HG02763 (cell line): Measurements from ENCODE around the gene IL1RAPL2.
"Not testable (repeated sequence)": the region's sequence is repeated elsewhere in the genome, so short reads cannot be mapped to it uniquely, and the experiment has no call there.

ENCODE experiments used
- ATAC-seq: cut with Tn5 transposase; IDR thresholded peaks from one replicate; pipeline ENCODE4 v1.9.1; 2021; ENCODE audit warnings: mild to moderate bottlenecking, moderate library complexity; ENCODE audit not compliant: unreplicated experiment

Gene IL1RAPL2

DNA sequence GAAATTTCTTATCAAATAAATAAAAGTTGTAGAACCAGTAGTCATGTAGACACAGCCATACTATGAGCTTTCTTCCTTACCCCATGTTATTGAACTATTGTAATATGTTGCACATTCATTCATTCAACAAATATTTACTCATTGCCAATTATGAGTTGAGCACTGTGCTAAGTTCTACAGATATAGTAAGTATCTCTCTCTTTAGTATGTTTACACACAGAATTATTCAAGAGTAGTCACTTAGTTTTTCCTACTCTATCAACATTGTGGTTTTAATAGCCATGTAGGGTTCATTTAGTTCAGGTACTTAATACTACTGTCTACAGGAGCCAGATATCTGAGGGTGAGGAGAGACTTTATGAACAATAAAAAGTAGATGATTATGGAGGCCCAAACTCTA is 568.3 kb downstream of the IL1RAPL2 start:
- no peak for ATAC-seq

DNA sequence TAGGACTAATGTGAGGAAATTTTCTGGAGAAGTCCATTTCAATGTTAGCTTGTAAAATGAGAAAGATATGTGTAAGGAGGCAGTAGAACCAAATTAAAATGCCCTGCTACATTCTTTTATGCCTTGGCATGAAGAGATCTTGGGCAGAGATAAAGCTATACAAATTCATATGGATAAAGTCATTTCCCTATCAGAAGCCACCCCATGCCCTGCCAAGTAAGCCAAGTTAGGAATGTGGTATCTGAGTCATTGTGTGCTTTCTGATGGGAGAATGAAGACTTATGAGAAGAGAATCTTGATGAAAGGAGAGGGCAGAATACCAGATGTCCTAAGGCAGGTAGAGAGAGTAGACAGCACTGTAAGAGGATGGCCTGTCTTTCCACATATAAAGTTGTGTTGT is 570.8 kb downstream of the IL1RAPL2 start:
- no peak for ATAC-seq

DNA sequence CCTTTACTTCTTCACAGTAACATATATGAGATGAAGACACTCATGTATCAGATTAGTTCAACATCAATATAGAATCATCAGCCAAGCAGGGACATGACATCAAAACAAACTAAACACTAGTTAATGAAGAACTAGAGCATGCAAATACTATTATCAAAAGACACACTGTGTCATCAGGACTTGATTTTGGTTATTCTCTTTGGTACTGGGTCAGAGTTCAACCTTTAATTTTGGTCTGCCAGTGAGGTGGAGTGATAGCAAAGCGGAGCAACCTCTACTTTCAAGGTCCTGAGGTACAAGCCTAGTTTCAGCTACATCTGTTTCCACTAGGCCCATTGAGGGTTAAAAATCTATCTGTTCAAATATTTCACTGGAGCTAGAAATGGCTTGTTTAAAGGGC is 584.0 kb downstream of the IL1RAPL2 start:
- no peak for ATAC-seq

DNA sequence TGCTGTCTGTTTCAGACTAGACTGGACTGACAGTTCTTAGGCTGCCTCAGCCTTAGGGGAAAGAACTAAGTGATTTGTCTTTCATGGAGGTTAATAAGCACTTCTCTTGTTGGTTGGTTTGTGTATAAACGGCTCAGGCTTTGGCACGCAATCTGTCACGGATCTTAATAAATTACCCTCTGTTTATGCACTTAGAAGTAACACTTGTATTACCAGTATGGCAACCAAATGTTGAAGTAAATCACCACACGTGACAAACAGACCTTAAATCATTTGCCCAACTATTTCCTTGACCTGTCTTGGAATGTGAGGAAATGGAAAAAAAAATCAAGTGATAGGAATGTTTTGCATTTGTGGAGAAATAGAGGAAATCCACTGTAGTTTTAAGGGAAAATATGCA is 584.6 kb downstream of the IL1RAPL2 start:
- no peak for ATAC-seq

DNA sequence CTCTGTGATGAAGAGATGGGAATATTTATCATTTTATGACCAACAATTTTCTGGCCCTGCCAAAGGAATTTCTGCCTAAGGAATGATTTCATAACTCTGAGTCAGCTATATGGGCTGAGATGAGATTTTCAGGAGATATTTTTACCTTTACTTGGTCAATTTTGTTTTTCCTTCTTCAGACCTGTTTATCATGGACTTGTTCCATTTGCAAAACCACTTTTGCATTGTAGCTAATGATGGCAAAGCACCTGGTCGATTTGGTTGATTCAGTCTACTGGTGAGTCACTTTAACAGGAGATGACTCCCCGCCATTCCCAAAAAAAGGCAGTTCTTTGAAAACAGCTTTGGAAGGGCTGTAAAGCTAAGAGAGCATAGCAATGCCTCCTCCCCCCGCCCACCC is 601.2 kb downstream of the IL1RAPL2 start:
- ATAC-seq: no peak

DNA sequence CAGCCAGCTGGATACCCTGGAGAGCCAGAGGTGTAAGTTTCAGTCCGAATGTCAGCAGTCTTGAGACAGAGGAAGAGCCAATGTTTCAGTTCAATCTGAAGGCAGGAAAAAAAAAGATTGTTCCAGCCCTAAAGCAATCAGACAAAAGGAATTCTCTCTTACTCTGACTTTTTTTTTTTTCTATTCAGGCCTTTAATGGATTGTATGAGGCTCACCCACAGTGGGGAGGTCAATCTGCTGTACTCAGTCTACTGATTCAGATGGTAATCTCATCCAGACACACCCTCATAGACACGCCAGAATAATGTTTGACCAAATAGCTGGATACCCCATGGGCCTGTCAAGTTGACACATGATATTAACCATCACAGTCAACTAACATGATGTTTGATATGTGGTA is 602.6 kb downstream of the IL1RAPL2 start:
- no peak for ATAC-seq

DNA sequence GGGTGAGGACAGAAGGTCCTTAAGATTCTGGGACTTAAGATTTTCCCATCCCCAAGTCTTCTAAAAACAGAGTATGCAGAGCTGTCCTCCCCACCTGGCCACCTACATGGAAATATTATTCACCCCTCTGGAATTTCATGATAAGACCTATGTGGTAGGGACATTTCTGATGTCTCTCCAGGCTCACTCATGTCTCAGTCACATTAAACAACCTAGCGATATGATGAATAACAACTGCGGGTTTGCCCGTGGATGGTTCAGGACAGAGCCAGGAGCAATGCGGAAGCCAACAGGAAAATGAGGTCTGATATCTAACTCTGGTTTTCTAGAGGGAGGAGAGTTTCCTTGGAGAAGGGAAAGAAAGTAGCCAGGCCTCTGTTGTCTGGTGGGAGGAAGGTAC is 607.1 kb downstream of the IL1RAPL2 start:
- ATAC-seq: no peak

DNA sequence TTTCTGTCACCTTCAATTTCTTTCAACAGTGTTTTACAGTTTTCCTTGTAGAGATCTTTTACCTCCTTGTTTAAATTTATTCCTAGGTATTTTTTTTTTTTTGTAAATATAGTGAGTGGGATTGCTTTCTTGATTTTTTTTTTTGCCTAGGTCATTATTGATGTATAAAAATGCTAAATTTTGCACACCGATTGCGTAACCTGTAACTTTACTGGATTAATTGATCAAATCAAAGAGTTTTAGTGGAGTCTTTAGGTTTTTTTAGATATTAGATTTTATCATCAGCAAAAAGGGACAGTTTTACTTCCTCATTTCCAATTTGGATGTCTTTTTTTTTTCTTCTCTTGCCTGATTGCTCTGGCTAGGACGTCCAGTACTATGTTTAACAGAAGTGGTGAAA is 613.6 kb downstream of the IL1RAPL2 start:
- ATAC-seq: no peak

DNA sequence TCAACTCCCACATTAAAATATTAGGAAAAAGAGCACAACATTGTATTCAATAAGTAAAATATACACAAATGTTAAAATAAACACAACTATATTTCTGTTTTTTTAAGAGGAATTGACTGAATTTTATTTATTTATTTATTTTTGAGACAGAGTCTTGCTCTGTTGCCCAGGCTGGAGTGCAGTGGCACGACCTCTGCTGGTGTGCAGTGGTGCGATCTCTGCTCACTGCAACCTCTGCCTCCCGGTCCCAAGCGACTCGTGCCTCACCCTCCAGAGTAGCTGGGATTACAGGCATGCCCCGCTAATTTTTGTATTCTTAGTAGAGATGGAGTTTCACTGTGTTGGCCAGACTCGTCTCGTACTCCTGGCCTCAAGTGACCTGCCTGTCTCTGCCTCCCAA is 623.1 kb downstream of the IL1RAPL2 start:
- ATAC-seq: no peak

DNA sequence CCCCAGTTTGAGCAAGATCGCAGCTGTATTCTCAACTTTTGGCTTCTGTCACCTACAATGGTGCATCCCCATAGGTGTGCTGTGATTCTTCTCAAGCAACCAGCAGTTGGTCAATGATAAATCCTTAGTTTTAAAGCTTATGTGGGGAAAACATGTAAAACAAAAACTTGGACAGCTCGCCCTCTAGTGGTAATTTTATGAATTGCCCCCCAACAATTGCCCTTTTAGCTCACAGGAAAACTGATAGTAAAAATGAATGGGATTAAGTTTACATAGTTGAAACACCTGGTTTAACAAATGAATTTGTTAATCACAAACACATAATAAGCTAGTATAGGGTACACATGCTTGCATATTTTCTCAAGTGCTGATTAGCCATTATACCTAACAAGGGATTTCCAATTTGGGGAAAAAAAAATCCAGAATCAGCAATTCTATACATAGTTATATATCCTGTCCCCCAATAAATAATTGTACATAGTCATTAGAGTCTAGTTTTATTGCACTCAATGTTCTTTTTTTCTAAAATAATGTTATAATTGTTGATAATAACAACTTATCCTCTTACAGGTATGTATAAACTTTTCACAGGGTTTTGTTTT is 624.4 kb downstream of the IL1RAPL2 start:
- ATAC-seq: no peak

DNA sequence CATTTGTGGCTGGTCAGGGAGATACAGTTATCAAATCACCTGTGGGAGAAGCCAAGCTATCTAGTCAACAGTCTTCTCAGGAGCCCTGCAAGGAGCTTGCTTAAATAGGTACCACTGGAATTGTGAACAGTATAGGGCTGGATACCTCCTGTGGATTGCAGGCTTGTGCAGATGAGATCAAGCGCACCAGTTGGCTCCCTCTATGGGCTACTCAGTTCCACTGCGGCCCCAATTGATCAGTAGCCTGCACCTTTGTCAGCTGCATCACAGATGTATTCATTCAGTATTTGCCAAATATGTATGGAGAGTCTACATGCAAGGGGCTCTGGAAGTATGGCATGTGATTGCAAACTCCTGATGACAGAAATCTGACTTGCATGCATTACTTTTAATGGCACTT is 625.9 kb downstream of the IL1RAPL2 start:
- no peak for ATAC-seq

DNA sequence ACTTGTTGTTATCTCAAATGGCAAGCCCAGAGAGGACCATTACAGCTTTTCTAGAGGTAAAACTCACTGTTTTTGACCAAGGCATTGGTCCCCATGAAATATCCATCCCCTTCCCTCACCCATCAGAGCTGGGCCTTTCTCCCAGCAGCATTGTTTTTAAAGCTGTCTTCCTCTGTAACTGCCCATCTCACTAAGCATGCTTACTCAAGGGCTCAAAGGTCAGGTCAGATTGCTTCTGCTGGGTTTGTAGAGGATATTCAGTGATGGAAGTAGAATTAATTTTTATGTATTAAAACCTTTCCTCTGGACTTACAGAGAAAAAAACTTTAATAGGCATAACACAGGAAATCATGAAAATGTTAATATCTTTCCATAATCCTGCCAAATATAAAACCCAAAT is 643.4 kb downstream of the IL1RAPL2 start:
- no peak for ATAC-seq

DNA sequence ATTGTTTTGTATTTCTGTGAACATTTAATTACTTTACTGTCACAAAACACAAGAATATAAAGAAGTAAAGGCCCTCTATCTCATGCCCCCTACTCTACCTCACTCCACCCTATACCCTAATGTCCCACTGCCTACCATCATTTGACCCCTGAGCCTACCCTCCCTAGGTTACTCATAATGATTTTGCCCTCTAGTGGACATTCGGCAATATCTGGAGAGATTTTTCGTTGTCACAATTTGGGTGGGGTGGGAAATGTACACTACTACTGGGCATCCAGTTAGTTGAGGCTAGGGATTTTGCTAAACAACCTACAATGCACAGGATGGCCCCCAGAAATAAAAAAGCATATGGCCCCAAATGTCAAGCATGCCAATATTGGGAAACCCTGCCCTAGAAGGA is 644.3 kb downstream of the IL1RAPL2 start:
- no peak for ATAC-seq

DNA sequence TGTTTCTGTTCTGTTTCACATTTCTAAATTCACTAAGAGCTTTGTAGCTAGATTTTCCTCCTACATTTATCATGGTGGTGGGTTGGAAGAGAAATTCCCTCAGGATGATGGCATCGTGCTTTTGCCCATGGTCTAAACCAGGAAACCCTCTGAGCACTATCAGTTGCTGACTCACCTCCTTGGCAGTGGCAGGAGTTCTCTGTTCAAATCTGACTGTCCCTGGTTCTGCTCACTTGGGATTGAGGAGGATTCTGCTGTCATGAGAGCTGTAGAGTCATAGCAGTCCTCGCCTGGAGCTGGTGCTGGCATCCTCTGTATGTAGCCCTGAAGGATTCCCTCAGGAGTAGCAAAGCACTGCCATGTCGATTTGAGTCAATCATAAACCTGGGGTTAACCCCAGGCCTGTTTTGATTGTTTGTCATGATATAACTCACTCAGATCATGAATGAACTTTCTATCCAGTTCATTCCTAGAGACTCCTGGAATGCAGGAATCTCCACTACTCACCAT is 645.1 kb downstream of the IL1RAPL2 start:
- ATAC-seq: no peak

DNA sequence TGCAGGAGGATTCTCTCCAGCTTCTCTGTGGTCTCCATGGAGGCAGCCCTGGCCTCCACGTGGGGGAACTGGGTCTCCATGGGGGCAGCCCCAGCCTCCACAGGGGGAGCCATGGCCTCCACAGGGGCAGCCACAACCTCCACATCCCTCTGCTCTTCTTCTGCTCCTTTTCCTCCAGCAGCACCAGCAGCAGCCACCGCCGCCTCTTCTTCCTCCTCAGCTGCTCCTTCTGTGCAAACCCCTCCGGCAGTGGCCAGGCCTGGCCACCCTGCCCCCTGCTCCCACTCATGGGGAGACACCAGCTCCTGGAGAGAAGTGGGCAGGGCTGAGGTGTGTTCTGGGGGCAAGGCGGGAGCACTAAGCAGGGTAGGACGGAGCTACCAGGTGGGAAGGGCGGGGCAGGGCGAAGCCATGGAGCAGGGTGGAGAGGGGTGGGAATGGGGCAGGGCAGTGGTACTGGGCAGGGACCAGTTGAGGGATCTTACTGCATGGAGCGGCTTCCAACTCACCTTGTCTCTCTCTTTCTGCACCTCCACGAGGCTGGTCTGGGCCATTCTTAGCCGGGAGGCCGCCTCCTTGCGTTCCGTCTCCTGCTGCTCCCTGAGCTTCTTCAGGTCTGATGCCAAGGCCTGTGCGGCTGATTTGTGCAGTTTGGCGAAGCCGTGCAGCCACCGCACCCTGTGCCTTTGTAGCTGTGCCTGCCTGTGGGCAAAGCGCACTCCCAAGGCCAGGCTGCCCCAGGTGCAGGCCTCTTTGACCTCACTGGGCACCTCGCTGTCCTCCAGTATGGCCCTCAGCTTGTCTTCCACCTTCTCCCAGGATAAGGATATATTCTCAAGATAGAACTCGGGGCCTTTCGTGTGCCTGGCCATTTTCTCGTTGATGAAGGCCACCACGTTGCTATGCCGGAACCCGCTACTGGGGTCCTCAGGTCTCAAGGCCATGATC is 653.7 kb downstream of the IL1RAPL2 start:
- no peak for ATAC-seq

DNA sequence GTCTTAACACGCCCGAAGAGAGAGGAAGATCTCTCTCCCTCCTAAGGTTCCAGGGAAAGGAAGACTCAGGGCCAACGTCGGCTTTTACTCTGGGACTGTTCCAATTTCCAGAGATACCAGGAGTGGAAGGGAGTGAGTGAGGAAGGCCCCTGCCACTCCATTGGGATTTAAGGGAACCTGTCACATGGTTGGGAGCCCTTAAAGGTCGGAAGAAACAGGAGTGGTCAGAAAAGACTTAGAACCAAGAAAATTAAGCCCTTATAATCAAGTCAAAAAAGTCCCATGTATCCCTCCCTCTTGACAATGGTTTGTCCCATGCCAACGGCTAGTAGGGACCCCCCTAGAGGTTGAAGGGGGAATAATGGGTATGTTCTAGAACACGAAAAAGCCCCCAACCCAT is 654.6 kb downstream of the IL1RAPL2 start, which contains the start of gene TEX13A:
TEX13A (minus strand) TSS at position 59 of the 400 bp plus-strand sequence. CDS start 297 bp downstream, outside the sequence.
- no peak for ATAC-seq

DNA sequence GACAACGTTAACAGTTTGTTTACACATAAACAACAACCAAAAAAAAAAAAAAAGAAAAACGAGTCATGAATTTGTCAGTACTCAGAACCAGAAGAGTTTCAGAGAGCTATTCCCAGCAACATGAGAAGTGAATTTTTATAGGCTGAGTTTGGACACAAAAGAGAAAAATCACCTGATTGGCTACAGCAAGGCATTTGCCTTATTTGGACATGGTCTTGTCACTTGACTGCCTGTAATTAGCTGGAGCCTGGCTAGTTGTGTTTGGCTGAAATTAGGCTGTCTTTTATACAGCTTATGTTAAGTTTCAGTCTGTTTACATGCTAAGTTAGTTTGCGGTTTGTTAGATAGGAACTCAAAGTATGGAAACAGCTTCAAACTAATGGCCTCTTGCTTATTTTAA is 655.4 kb downstream of the IL1RAPL2 start:
- no peak for ATAC-seq

DNA sequence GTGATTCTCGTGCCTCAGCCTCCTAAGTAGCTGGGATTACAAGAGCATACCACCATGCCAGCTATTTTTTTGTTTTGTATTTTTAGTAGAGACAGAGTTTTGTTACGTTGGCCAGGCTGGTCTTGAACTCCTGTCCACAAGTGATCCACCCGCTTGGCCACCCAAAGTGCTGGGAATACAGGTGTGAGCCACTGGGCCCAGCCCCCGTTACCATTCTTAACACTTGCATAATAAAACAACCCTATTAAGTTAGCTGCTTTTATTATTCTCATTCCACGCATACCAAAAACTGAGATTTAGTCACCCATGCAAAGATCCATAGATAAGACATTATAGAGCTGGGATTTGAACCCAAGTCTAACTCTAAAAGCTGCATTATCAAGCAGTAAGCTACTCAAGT is 660.5 kb downstream of the IL1RAPL2 start:
- ATAC-seq: no peak

DNA sequence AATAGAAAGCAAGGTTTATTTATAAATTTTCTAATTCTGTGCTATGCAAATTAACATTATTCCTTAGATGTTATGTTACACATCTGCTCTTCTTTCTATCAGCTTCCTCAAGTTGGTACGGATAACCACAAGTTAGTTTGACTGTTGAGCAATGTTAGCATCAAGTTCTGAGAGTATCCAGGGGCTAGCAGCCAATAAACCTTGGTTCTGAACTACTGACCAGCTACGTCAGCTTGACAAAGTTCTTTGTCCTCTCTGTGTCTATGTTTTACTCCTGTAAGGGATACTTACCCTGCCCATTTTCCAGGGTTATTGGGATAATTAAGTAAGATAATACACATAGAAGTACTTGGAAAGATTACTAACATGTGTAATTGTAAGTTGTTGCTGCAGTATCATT is 662.6 kb downstream of the IL1RAPL2 start:
- no peak for ATAC-seq

DNA sequence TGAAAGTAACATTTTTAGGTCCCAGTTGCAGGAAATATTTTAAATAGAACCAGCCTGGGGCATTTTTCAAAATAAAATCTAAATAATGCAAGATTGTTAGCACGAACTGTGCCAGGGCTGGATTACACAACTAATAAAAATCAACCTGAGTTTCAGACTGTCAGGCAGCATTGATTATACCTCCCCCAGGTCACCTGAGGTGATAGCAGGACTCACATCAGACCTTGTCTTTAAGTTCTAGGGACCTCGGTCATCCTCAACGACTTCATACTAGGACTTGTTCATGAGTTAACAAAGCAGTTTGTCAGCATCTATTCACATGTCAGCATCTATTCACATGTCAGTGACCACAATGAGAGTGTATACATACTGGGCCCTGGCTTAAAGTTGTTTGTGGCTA is 663.1 kb downstream of the IL1RAPL2 start:
- ATAC-seq: no peak

DNA sequence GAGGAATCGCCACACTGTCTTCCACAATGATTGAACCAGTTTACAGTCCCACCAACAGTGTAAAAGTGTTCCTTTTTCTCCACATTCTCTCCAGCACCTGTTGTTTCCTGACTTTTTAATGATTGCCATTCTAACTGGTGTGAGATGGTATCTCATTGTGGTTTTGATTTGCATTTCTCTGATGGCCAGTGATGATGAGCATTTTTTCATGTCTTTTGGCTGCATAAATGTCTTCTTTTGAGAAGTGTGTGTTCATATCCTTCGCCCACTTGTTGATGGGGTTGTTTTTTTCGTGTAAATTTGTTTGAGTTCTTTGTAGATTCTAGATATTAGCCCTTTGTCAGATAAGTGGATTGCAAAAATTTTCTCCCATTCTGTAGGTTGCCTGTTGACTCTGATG is 671.4 kb downstream of the IL1RAPL2 start:
- not testable (repeated sequence) for ATAC-seq

DNA sequence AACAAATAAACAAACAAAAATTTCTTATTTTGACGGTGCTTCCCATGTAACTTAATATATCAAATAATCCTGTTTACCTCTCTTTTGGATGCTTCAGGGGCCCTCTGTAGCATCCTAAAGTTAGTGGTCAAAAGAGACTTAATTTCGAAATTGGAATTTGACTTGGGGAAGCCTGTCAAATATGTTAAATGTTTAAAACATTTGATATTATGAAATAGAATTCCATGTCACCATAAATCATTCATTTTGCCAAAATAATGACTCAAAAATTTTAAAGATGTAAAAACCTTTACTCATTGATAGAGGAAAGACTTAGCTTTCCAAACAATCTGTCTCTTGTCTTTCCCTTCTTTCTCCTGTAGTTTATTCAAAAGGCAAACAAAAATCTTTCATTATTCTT is 675.1 kb downstream of the IL1RAPL2 start:
- no peak for ATAC-seq
